H1 (cell line): Measurements from ENCODE around the gene ACTR5. TPM values are rescaled to one million over a fixed set of nuclear protein-coding genes. Genes with fewer than 3 reads are reported as not detected.

ENCODE experiments used
- CTCF ChIA-PET: fragments of 300-600 bp; sonication (Branson Sonifier 250); formaldehyde crosslinking; loops from one replicate; lab custom pipeline; 2021; ENCODE audit not compliant: partially characterized antibody; lab: Charles Lee
- POLR2A ChIA-PET: fragments of 300-600 bp; sonication (Branson Sonifier 250); formaldehyde crosslinking; loops from one replicate; lab custom pipeline; 2021; ENCODE audit warnings: inconsistent platforms; ENCODE audit not compliant: partially characterized antibody; lab: Charles Lee
- DNase-seq, 2 experiments: peaks; one replicate each; pipeline versions ENCODE4 v3.0.0 to v3.0.0-alpha.2; 2010 to 2022; ENCODE audit warnings: low spot score in 2 of 2, low read depth in 1 of 2, mixed read lengths in 1 of 2
- FAIRE-seq: peaks from 2 replicates; lab custom pipeline; 2011; peaks lifted over from hg19 to GRCh38; lab: Jason Lieb, UNC
- H2AFZ ChIP-seq: 2 replicates; pipeline ENCODE4 v1.8.1; 2012; ENCODE audit warnings: low read length, inconsistent platforms
- H2AK5ac ChIP-seq: 2 replicates; pipeline ENCODE4 v1.6.1; 2013; ENCODE audit warnings: low read depth, low read length
- H2BK120ac ChIP-seq: replicated peaks from 2 replicates; pipeline ENCODE3; 2013; ENCODE audit warnings: low read depth, low read length, inconsistent platforms
- H2BK12ac ChIP-seq: 2 replicates; pipeline ENCODE4 v1.6.1; 2013; ENCODE audit warnings: low read depth, low read length
- H2BK15ac ChIP-seq: 2 replicates; pipeline ENCODE4 v1.6.1; 2013; ENCODE audit warnings: low read length
- H2BK20ac ChIP-seq: 2 replicates; pipeline ENCODE4 v1.6.1; 2013; ENCODE audit warnings: low read length
- H2BK5ac ChIP-seq: 2 replicates; pipeline ENCODE4 v1.6.1; 2013; ENCODE audit warnings: low read depth, low read length
- H3K14ac ChIP-seq: 2 replicates; pipeline ENCODE4 v1.6.1; 2013; ENCODE audit warnings: inconsistent platforms; ENCODE audit not compliant: insufficient read length
- H3K18ac ChIP-seq: 2 replicates; pipeline ENCODE4 v1.6.1; 2013; ENCODE audit warnings: low read length; ENCODE audit errors: extremely low read depth
- H3K23ac ChIP-seq: 2 replicates; pipeline ENCODE4 v1.6.1; 2013; ENCODE audit warnings: inconsistent platforms; ENCODE audit not compliant: insufficient read length
- H3K23me2 ChIP-seq: 2 replicates; pipeline ENCODE4 v1.6.1; 2013; ENCODE audit warnings: low read depth, low read length
- H3K27ac ChIP-seq: 2 replicates; pipeline ENCODE4 v1.6.1; 2011; ENCODE audit warnings: low read depth, low read length, inconsistent platforms
- H3K27me3 ChIP-seq, 4 experiments: replicated peaks in 1 of 4; 1 replicate in 1 of 4; 2 replicates in 3 of 4; pipeline versions ENCODE4 v1.6.1 to v1.8.1; 2011 to 2013; ENCODE audit warnings: low read length in 3 of 4, mild to moderate bottlenecking in 3 of 4, inconsistent platforms in 2 of 4, mixed read lengths in 2 of 4, moderate library complexity in 1 of 4; ENCODE audit not compliant: control insufficient read depth in 3 of 4, insufficient read depth in 3 of 4; ENCODE audit errors: extremely low read depth in 1 of 4
- H3K36me3 ChIP-seq, 4 experiments: 2 replicates each; pipeline versions ENCODE4 v1.6.1 to v1.8.1; 2011 to 2013; ENCODE audit warnings: mild to moderate bottlenecking in 4 of 4, low read length in 3 of 4, moderate library complexity in 2 of 4, control low read depth in 1 of 4, inconsistent platforms in 1 of 4; ENCODE audit not compliant: insufficient read depth in 4 of 4, control insufficient read depth in 2 of 4
- H3K4ac ChIP-seq: replicated peaks from 2 replicates; pipeline ENCODE3; 2013; ENCODE audit warnings: low read length, low read depth, mixed read lengths, inconsistent platforms; ENCODE audit not compliant: insufficient read length
- H3K4me1 ChIP-seq, 4 experiments: replicated peaks in 1 of 4; 1 replicate in 1 of 4; 2 replicates in 3 of 4; pipeline versions ENCODE4 v1.6.1 to v1.8.1; 2011 to 2013; ENCODE audit warnings: low read length in 3 of 4, inconsistent platforms in 2 of 4, mixed read lengths in 1 of 4; ENCODE audit not compliant: insufficient read depth in 4 of 4, control insufficient read depth in 3 of 4
- H3K4me2 ChIP-seq, 2 experiments: 2 replicates each; pipeline versions ENCODE4 v1.6.1 to v1.8.1; 2011 to 2013; ENCODE audit warnings: low read depth in 2 of 2, low read length in 2 of 2, control low read depth in 1 of 2, inconsistent platforms in 1 of 2, mild to moderate bottlenecking in 1 of 2; ENCODE audit not compliant: insufficient read depth in 1 of 2
- H3K4me3 ChIP-seq, 4 experiments: fragments of 200-600, 300-600 bp in 1 of 4; sonication (generic), shearing (Covaris generic), sonication (Bioruptor Twin) in 1 of 4; 2 replicates each; pipeline versions ENCODE4 v1.5.1 to v1.8.1; 2011 to 2016; ENCODE audit warnings: low read length in 4 of 4, low read depth in 3 of 4, control low read depth in 2 of 4, inconsistent platforms in 2 of 4, mild to moderate bottlenecking in 2 of 4, mixed read lengths in 1 of 4, moderate library complexity in 1 of 4; ENCODE audit not compliant: insufficient read depth in 2 of 4; ENCODE audit errors: extremely low read depth in 1 of 4
- H3K56ac ChIP-seq: replicated peaks from 2 replicates; pipeline ENCODE3; 2013; ENCODE audit warnings: low read depth, mild to moderate bottlenecking, mixed read lengths, low read length, inconsistent platforms; ENCODE audit not compliant: insufficient read length
- H3K79me1 ChIP-seq: 2 replicates; pipeline ENCODE4 v1.6.1; 2013; ENCODE audit warnings: low read depth, low read length, control low read depth
- H3K79me2 ChIP-seq, 2 experiments: 2 replicates each; pipeline versions ENCODE4 v1.6.1 to v1.8.1; 2012 to 2013; ENCODE audit warnings: low read length in 2 of 2, mild to moderate bottlenecking in 2 of 2, inconsistent platforms in 1 of 2; ENCODE audit not compliant: insufficient read depth in 2 of 2, control insufficient read depth in 1 of 2
- H3K9ac ChIP-seq, 4 experiments: replicated peaks in 1 of 4; 1 replicate in 1 of 4; 2 replicates in 3 of 4; pipeline versions ENCODE4 v1.6.1 to v1.8.1; 2011 to 2013; ENCODE audit warnings: low read depth in 3 of 4, low read length in 3 of 4, control low read depth in 2 of 4, mild to moderate bottlenecking in 2 of 4, moderate library complexity in 2 of 4, inconsistent platforms in 1 of 4; ENCODE audit errors: extremely low read depth in 1 of 4
- H3K9me3 ChIP-seq, 2 experiments: 2 replicates each; pipeline versions ENCODE4 v1.6.1 to v1.8.1; 2012 to 2013; ENCODE audit warnings: mild to moderate bottlenecking in 2 of 2, moderate library complexity in 2 of 2, control low read depth in 1 of 2, inconsistent platforms in 1 of 2, low read depth in 1 of 2, low read length in 1 of 2, mixed read lengths in 1 of 2; ENCODE audit not compliant: insufficient read depth in 2 of 2
- H4K20me1 ChIP-seq, 2 experiments: replicated peaks in 1 of 2; 2 replicates each; pipeline versions ENCODE3 to v1.8.1; 2011 to 2013; ENCODE audit warnings: inconsistent platforms in 2 of 2, low read length in 2 of 2, mild to moderate bottlenecking in 1 of 2; ENCODE audit not compliant: insufficient read depth in 2 of 2, control insufficient read depth in 1 of 2
- H4K5ac ChIP-seq: 2 replicates; pipeline ENCODE4 v1.6.1; 2013; ENCODE audit warnings: low read length, low read depth, mixed read lengths, inconsistent platforms; ENCODE audit not compliant: insufficient read length
- H4K8ac ChIP-seq: 2 replicates; pipeline ENCODE4 v1.8.0; 2013; ENCODE audit warnings: mild to moderate bottlenecking, moderate library complexity, low read length, inconsistent platforms; ENCODE audit not compliant: insufficient read depth; ENCODE audit errors: extremely low read depth
- H4K91ac ChIP-seq: replicated peaks from 2 replicates; pipeline ENCODE3; 2013; ENCODE audit warnings: low read length, mixed read lengths, inconsistent platforms; ENCODE audit not compliant: insufficient read length
- CTBP2 ChIP-seq: IDR thresholded peaks from 2 replicates; pipeline ENCODE4 v1.7.0; 2011; ENCODE audit warnings: borderline replicate concordance, mild to moderate bottlenecking, moderate library complexity, mixed read lengths, low read length; ENCODE audit not compliant: insufficient read depth, insufficient read length
- GTF2F1 ChIP-seq: IDR thresholded peaks from 2 replicates; pipeline ENCODE4 v1.6.1; 2012; ENCODE audit warnings: low read depth, low read length, improper control_type of control experiment, borderline replicate concordance
- JUN ChIP-seq: IDR thresholded peaks from 2 replicates; pipeline ENCODE4 v1.6.1; 2011; ENCODE audit warnings: low read depth, mild to moderate bottlenecking, improper control_type of control experiment, low read length
- POU5F1 ChIP-seq: IDR thresholded peaks from 2 replicates; pipeline ENCODE4 v1.6.1; 2011; ENCODE audit warnings: low read depth, mild to moderate bottlenecking, low read length, moderate library complexity
- RAD21 ChIP-seq, 2 experiments: IDR thresholded peaks in 1 of 2; conservative IDR thresholded peaks in 1 of 2; 2 replicates each; pipeline ENCODE4 v1.6.1; 2011; ENCODE audit warnings: low read depth in 2 of 2, low read length in 2 of 2, improper control_type of control experiment in 1 of 2, inconsistent platforms in 1 of 2, mild to moderate bottlenecking in 1 of 2, moderate library complexity in 1 of 2
- RNF2 ChIP-seq: fragments of 200-900, 300-1000 bp; sonication (generic); IDR thresholded peaks from 2 replicates; pipeline ENCODE4 v1.7.1; 2016; ENCODE audit warnings: borderline replicate concordance, low read depth, mild to moderate bottlenecking, antibody characterized with exemption, low read length; ENCODE audit not compliant: poor library complexity, severe bottlenecking; ENCODE audit errors: missing control alignments
- SIX5 ChIP-seq: IDR thresholded peaks from 2 replicates; pipeline ENCODE4 v1.6.1; 2011; ENCODE audit warnings: mild to moderate bottlenecking, low read depth, low read length
- SP1 ChIP-seq: IDR thresholded peaks from 2 replicates; pipeline ENCODE4 v1.6.1; 2011; ENCODE audit warnings: low read depth, low read length
- TCF12 ChIP-seq: IDR thresholded peaks from 2 replicates; pipeline ENCODE4 v1.6.1; 2011; ENCODE audit warnings: low read depth, mild to moderate bottlenecking, low read length
- TEAD4 ChIP-seq: IDR thresholded peaks from 2 replicates; pipeline ENCODE4 v1.6.1; 2012; ENCODE audit warnings: low read depth, low read length, inconsistent platforms, mixed read lengths
- WGBS, 2 experiments: shearing (Covaris generic) in 1 of 2; methylation state at CpG; one replicate each; pipeline versions ENCODE4 v1.1.6 to v1.1.7; 2013 to 2015; ENCODE audit warnings: low lambda C conversion rate in 2 of 2, mixed read lengths in 2 of 2, inconsistent platforms in 1 of 2, low coverage in 1 of 2, missing lambda C conversion rate in 1 of 2; ENCODE audit not compliant: insufficient replicate concordance in 2 of 2, insufficient coverage in 1 of 2, insufficient read length in 1 of 2; ENCODE audit errors: extremely low coverage in 1 of 2, missing lambda C conversion rate in 1 of 2; 5-methylcytosine and 5-hydroxymethylcytosine counted together
- polyA plus RNA-seq, 7 experiments: library from polyadenylated mRNA; depleted of rRNA in 3 of 7; stranded (reverse) in 5 of 7; unstranded in 2 of 7; fragments of >200 nt in 5 of 7; fragments of 200-250 nt in 2 of 7; gene quantifications; 1 replicate in 5 of 7; 2 replicates in 1 of 7; 4 replicates in 1 of 7; pipeline versions ENCODE4 v1.2.1 to v1.2.3, GENCODE V29; 2011 to 2013; ENCODE audit warnings: missing spikeins in 2 of 7, mixed read lengths in 2 of 7
- total RNA-seq: library from RNA; stranded (reverse); fragmentation: NEBNext Ultra II Directional; extraction: Animal tissue kit (Norgen Biotek cat#: 25700); gene quantifications from 2 replicates; pipeline ENCODE4 v1.2.1, GENCODE V29; 2021

ACTR5 gene
- total and polyA plus RNA-seq, 2 of the 8 experiments (the other 6 are each of a cell fraction or from before 2014, with no cell fraction given), result 10.4 to 14.4 TPM

- H2AK5ac ChIP-seq, result no peak overlapping the region
- no peak overlapping the region for H4K8ac ChIP-seq
- H4K91ac ChIP-seq, result no peak overlapping the region
- ChIA-PET CTCF (interaction anchor here (0.7 to 12.4 kb wide), 49 partner anchors 10 to 388 kb away, joined by 3 to 236 read pairs (median 6); partner anchors contain the start of genes ACTR5 and DHX35), POLR2A (interaction anchor here (1.4 to 2.7 kb wide), 3 partner anchors 35 to 76 kb away, joined by 3 to 9 read pairs (median 8); no protein-coding TSS in a partner anchor)
- 7% methylated on average over 49 of the region's 53 CpGs; no CpG with 5 or more reads in 1 of the 2 experiments for WGBS, 2 experiments
- H3K9ac ChIP-seq, result no peak overlapping the region
- H4K20me1 ChIP-seq, result peaks cover 13 to 27% of the 10 kb centered on the region in 2 experiments
- H3K4ac ChIP-seq, result no peak overlapping the region
- H3K9me3 ChIP-seq, result no peaks in the 10 kb centered on the region
- H2BK120ac ChIP-seq, result no peak overlapping the region
- peak overlapping the region; percentile 72 for H2BK15ac ChIP-seq
- H3K79me2 ChIP-seq, result no peaks in the 10 kb centered on the region
- H3K23ac ChIP-seq, result no peak overlapping the region
- peak in 1 of 2 experiments; percentile 92 for DNase-seq
- no peak overlapping the region for H3K56ac ChIP-seq
- peak overlapping the region; percentile 86 for H3K4me2 ChIP-seq
- H3K4me3 ChIP-seq, result peak overlapping the region in 3 of 4 experiments; percentile 6 to 59 (median 11); a peak in 4 of 8 replicates
- no peak overlapping the region for H2BK5ac ChIP-seq
- peaks cover 93 to 100% (median 99%) of the 10 kb centered on the region in 4 experiments for H3K27me3 ChIP-seq
- peak overlapping the region; percentile 11; the same call in 1 of the 2 replicates for H2BK20ac ChIP-seq
- no peak for FAIRE-seq
- H3K18ac ChIP-seq, result peak overlapping the region; percentile 60; the same call in 1 of the 2 replicates
- H3K23me2 ChIP-seq, result peaks cover 27% of the 10 kb centered on the region
- H2AFZ ChIP-seq, result peak overlapping the region; percentile 0; the same call in 1 of the 2 replicates
- H4K5ac ChIP-seq, result no peak overlapping the region
- no peaks in the 10 kb centered on the region for H3K36me3 ChIP-seq
- no peak overlapping the region for H3K27ac ChIP-seq
- H3K79me1 ChIP-seq, result no peaks in the 10 kb centered on the region
- peak overlapping the region; percentile 94; the same call in 1 of the 2 replicates for H2BK12ac ChIP-seq
- H3K14ac ChIP-seq, result no peak overlapping the region
- peaks cover 5 to 70% (median 44%) of the 10 kb centered on the region in 4 experiments for H3K4me1 ChIP-seq
- no peak for TF ChIP-seq SIX5
- TF ChIP-seq JUN, result no peak
- peak; percentile 68 to 81 for TF ChIP-seq RAD21 (IDR thresholded peaks at IDR 0.05 in 1 of 2, conservative IDR thresholded peaks at IDR 0.05 in 1 of 2; ENCODE audit: low read depth in 2 of 2, low read length in 2 of 2)
- TF ChIP-seq TCF12, result peak; percentile 65; the same call in 1 of the 2 replicates
- peak; percentile 30 for TF ChIP-seq CTBP2
- TF ChIP-seq TEAD4, result no peak
- no peak for TF ChIP-seq GTF2F1
- peak; percentile 98 for TF ChIP-seq RNF2
- no peak for TF ChIP-seq SP1
- no peak for TF ChIP-seq POU5F1
Observed at GRCh38 chr20:38725931-38726803, 22.1 kb upstream of the ACTR5 start.
